Activated CD8-positive, alpha-beta memory T cell treated with anti-CD3 and anti-CD28 coated beads for 1 hour (primary cell): Measurements from ENCODE around the gene NLRP9.

Experiments
- DNase-seq, 2 donors: peaks; one replicate each; pipeline ENCODE4 v3.0.0-alpha.2; 2020; ENCODE audit warnings: low read depth in 1 of 2; ENCODE audit errors: extremely low read depth in 1 of 2

NLRP9 gene

GRCh38 chr19:55704494-55705245, 33.5 kb downstream of the NLRP9 start:
- no peak for DNase-seq

GRCh38 chr19:55703790-55704215, 34.4 kb downstream of the NLRP9 start:
- peak in 1 of 2 donors; percentile 30 for DNase-seq

GRCh38 chr19:55702131-55702627, 36.0 kb downstream of the NLRP9 start:
- no peak for DNase-seq

GRCh38 chr19:55700813-55701212, 37.4 kb downstream of the NLRP9 start:
- DNase-seq, result no peak

- DNase-seq, result no peak
These were observed 39.0 kb downstream of the NLRP9 start for GRCh38 chr19:55699221-55699620.

- no peak for DNase-seq
These were observed 39.9 kb downstream of the NLRP9 start for GRCh38 chr19:55698256-55698655.

- DNase-seq, result no peak
These were observed 40.5 kb downstream of the NLRP9 start for GRCh38 chr19:55697698-55698097.

- no peak for DNase-seq
These were observed 41.1 kb downstream of the NLRP9 start for GRCh38 chr19:55697069-55697440.

GRCh38 chr19:55696301-55697068, 41.7 kb downstream of the NLRP9 start:
- DNase-seq, result no peak

GRCh38 chr19:55695511-55696290, 42.5 kb downstream of the NLRP9 start:
- DNase-seq, result no peak

GRCh38 chr19:55694656-55695491, 43.3 kb downstream of the NLRP9 start:
- no peak for DNase-seq

GRCh38 chr19:55694241-55694655, 44.0 kb downstream of the NLRP9 start:
- DNase-seq, result no peak

GRCh38 chr19:55693336-55693974, 44.7 kb downstream of the NLRP9 start:
- DNase-seq, result no peak

GRCh38 chr19:55692681-55693081, 45.5 kb downstream of the NLRP9 start:
- DNase-seq, result no peak

- no peak for DNase-seq
These were observed 46.4 kb downstream of the NLRP9 start for GRCh38 chr19:55691561-55692481.

- DNase-seq, result no peak
These were observed 47.2 kb downstream of the NLRP9 start for GRCh38 chr19:55690769-55691545.

GRCh38 chr19:55690109-55690768, 48.0 kb downstream of the NLRP9 start:
- DNase-seq, result no peak
